Osteocyte (in vitro differentiated cells): ENCODE measurements around the gene ZBTB2. TPM values are rescaled to one million over a fixed set of nuclear protein-coding genes. Genes with fewer than 3 reads are reported as not detected.
"Not testable (repeated sequence)": the region's sequence is repeated elsewhere in the genome, so short reads cannot be mapped to it uniquely, and the experiment has no call there.

Source experiments
- DNase-seq: peaks from one replicate; pipeline ENCODE4 v3.0.0; 2021; ENCODE audit warnings: mixed read lengths; ENCODE audit not compliant: unreplicated experiment; ENCODE audit errors: extremely low spot score
- H3K27ac Mint-ChIP-seq: one replicate; pipeline ENCODE4 v1.8.0; 2021; ENCODE audit warnings: mild to moderate bottlenecking, mixed read lengths; ENCODE audit not compliant: unreplicated experiment
- H3K27me3 Mint-ChIP-seq: one replicate; pipeline ENCODE4 v1.8.0; 2021; ENCODE audit warnings: mixed read lengths; ENCODE audit not compliant: unreplicated experiment
- H3K36me3 Mint-ChIP-seq: one replicate; pipeline ENCODE4 v1.8.0; 2021; ENCODE audit warnings: mixed read lengths; ENCODE audit not compliant: unreplicated experiment
- H3K4me1 Mint-ChIP-seq: one replicate; pipeline ENCODE4 v1.8.0; 2021; ENCODE audit warnings: mixed read lengths; ENCODE audit not compliant: unreplicated experiment
- H3K4me3 Mint-ChIP-seq: one replicate; pipeline ENCODE4 v1.8.0; 2021; ENCODE audit warnings: mild to moderate bottlenecking, moderate library complexity, mixed read lengths; ENCODE audit not compliant: unreplicated experiment
- H3K9me3 Mint-ChIP-seq: one replicate; pipeline ENCODE4 v1.8.0; 2021; ENCODE audit warnings: mixed read lengths; ENCODE audit not compliant: unreplicated experiment
- total RNA-seq: library from RNA; stranded (reverse); gene quantifications from 2 replicates; pipeline ENCODE4 v1.2.1, GENCODE V29; 2021
- TF ChIP-seq, protein P1 (sequence below): fragments of 200-600 bp; sonication (generic); IDR thresholded peaks from 2 replicates; pipeline ENCODE4 v1.5.0; 2021; ENCODE audit warnings: antibody characterized with exemption, mild to moderate bottlenecking, moderate library complexity

ZBTB2 gene
- total RNA-seq, 1 donor from 2014 or later, result 12.3 TPM

DNA sequence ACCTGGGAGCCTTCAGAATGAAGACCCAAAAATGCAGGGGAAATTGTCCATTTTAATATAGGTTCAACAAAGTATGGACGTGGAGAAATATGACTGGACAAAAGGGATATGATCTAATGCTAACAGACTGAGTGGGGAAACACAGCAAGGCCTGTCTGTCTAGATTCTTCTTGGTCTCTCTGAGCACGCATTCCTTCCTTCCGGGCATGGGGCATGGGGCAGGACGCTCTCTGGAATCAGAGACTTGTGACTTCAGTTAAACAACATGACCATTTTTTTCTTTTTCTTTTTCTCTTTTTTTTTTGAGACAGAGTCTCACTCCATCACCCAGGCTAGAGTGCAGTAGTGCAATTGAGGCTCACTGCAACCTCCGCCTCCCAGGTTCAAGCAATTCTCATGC lies 31.9 kb downstream of the ZBTB2 start:
- no peak overlapping the region for H3K27ac Mint-ChIP-seq
- DNase-seq, result peak; percentile 60
- TF ChIP-seq, protein P1, sequence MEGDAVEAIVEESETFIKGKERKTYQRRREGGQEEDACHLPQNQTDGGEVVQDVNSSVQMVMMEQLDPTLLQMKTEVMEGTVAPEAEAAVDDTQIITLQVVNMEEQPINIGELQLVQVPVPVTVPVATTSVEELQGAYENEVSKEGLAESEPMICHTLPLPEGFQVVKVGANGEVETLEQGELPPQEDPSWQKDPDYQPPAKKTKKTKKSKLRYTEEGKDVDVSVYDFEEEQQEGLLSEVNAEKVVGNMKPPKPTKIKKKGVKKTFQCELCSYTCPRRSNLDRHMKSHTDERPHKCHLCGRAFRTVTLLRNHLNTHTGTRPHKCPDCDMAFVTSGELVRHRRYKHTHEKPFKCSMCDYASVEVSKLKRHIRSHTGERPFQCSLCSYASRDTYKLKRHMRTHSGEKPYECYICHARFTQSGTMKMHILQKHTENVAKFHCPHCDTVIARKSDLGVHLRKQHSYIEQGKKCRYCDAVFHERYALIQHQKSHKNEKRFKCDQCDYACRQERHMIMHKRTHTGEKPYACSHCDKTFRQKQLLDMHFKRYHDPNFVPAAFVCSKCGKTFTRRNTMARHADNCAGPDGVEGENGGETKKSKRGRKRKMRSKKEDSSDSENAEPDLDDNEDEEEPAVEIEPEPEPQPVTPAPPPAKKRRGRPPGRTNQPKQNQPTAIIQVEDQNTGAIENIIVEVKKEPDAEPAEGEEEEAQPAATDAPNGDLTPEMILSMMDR, result no peak
- H3K36me3 Mint-ChIP-seq, result peaks cover 18% of the 10 kb centered on the region
- no peak overlapping the region for H3K4me3 Mint-ChIP-seq
- H3K27me3 Mint-ChIP-seq, result no peaks in the 10 kb centered on the region
- peaks cover 16% of the 10 kb centered on the region for H3K4me1 Mint-ChIP-seq
- no peaks in the 10 kb centered on the region for H3K9me3 Mint-ChIP-seq

DNA sequence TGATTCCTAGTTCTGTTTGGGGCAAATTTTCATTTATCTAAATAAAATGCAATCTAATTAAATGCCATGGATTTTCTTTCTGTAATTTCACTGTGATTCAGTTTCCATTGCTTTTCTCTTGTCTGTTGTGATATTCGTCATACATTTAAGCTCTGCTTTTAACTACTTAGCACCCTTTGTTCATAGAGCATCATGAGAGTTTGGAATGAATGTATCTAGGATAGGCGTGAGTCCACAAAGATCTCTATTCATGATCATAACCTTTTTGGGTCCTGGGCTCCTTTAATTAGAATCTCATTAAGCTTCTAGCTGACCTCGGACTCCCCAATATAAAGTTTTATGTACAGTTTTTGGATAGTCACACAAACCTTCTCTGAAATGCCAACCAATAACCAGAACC lies 32.9 kb downstream of the ZBTB2 start:
- Mint-ChIP-seq H3K9me3 (no peaks in the 10 kb centered on the region), H3K27me3 (no peaks in the 10 kb centered on the region), H3K4me3 (no peak overlapping the region), H3K27ac (no peak overlapping the region), H3K36me3 (peaks cover 18% of the 10 kb centered on the region), H3K4me1 (peaks cover 17% of the 10 kb centered on the region)
- DNase-seq, result no peak
- TF ChIP-seq, protein P1, result no peak

DNA sequence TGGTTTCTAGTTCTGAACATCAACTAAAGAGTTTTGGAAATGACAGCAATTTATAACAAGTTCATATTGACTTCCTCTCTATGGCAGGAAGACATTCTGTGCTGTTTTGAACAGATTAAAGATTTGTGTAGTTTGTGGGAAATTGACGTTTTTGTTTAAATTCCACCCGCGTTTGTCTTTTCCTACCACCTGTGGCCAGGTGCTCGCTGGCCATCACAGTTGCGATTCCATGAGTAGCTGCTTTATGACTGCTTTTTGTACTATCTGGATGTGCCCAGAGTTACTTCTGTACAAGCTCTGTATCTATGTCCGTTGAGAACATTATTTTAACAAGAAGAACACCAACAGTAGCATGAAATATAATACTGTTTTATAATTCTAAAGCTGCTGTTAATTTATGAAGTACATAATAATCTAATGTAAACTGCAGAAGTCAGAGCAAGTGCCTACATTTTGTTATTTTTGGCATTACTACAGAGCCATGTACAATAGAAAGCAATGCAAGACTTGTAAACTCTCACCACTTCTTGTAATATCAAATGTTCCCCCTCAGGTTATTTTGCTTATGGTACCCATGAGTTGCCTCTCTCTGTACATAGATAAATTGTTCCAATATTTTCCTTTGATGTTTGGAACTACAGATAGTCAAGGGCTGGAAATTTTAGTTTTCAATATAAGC lies 33.5 kb downstream of the ZBTB2 start:
- H3K9me3 Mint-ChIP-seq, result no peaks in the 10 kb centered on the region
- H3K27ac Mint-ChIP-seq, result no peak overlapping the region
- peaks cover 17% of the 10 kb centered on the region for H3K4me1 Mint-ChIP-seq
- no peaks in the 10 kb centered on the region for H3K27me3 Mint-ChIP-seq
- H3K4me3 Mint-ChIP-seq, result no peak overlapping the region
- no peak for DNase-seq
- peaks cover 18% of the 10 kb centered on the region for H3K36me3 Mint-ChIP-seq
- TF ChIP-seq, protein P1, result no peak

DNA sequence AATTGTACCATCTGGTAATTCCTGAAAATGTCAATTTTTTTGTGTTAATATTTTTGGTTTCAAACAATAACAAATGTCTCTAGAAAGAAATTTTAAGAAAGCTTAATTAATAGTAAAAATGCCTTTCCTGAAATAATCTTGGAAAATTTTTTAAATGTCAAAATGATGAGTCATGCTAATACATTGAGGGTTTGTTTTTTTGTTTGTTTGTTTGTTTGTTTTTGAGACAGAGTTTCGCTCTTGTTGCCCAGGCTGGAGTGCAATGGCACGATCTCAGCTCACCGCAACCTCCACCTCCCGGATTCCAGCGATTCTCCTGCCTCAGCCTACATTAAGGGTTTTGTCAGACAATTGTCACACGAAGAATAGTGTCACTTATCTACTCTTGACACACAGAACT lies 34.4 kb downstream of the ZBTB2 start:
- not testable (repeated sequence) for H3K9me3 Mint-ChIP-seq, H3K27me3 Mint-ChIP-seq, H3K4me3 Mint-ChIP-seq
- Mint-ChIP-seq H3K4me1 (peaks cover 17% of the 10 kb centered on the region), H3K36me3 (peaks cover 18% of the 10 kb centered on the region), H3K27ac (peak overlapping the region; percentile 7)
- DNase-seq, result peak; percentile 8

DNA sequence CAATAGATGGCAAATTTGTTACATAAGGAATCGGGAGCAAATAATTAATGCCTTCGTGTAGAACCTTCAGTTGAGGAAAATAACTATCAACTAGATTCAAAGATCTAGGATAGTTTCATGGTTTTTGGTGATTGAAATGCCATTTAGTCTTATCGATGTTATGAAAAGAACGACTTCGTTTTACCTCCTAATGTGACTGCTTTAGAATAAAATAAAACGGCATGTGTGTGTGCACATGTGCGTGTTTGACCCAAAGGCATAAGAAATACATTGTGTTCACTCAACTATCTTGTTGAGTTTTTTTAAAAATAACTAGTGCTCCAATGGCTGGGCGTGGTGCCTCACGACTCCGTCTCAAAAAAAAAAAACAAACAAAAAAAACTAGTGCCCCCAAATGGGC lies 37.6 kb downstream of the ZBTB2 start:
- H3K27ac Mint-ChIP-seq, result no peak overlapping the region
- no peaks in the 10 kb centered on the region for H3K27me3 Mint-ChIP-seq
- no peak overlapping the region for H3K4me3 Mint-ChIP-seq
- H3K9me3 Mint-ChIP-seq, result no peaks in the 10 kb centered on the region
- H3K4me1 Mint-ChIP-seq, result peaks cover 17% of the 10 kb centered on the region
- DNase-seq, result no peak
- peaks cover 16% of the 10 kb centered on the region for H3K36me3 Mint-ChIP-seq
- TF ChIP-seq, protein P1, result no peak
